H9 (cell line): ENCODE results near the gene WDR17. TPM values are rescaled to one million over a fixed set of nuclear protein-coding genes. Genes with fewer than 3 reads are reported as not detected.

Source experiments
- DNase-seq: peaks from one replicate; pipeline ENCODE4 v3.0.0-alpha.2; 2017
- H2AFZ ChIP-seq: one replicate; pipeline ENCODE4 v1.6.1; 2013; ENCODE audit warnings: mild to moderate bottlenecking, low read length, control low read depth, moderate library complexity
- H2AK5ac ChIP-seq: 2 replicates; pipeline ENCODE4 v1.6.1; 2013; ENCODE audit warnings: low read length, control low read depth, mixed read lengths; ENCODE audit not compliant: insufficient read length
- H2BK120ac ChIP-seq: one replicate; pipeline ENCODE4 v1.6.1; 2013; ENCODE audit warnings: low read depth, mild to moderate bottlenecking, low read length, control low read depth, inconsistent platforms; ENCODE audit not compliant: poor library complexity, severe bottlenecking
- H2BK12ac ChIP-seq: 2 replicates; pipeline ENCODE4 v1.6.1; 2013; ENCODE audit warnings: low read length, control low read depth, mixed read lengths, low read depth; ENCODE audit not compliant: insufficient read length
- H2BK15ac ChIP-seq: 2 replicates; pipeline ENCODE4 v1.6.1; 2013; ENCODE audit warnings: low read depth, low read length, control low read depth
- H2BK20ac ChIP-seq: one replicate; pipeline ENCODE4 v1.6.1; 2013; ENCODE audit warnings: low read depth, mild to moderate bottlenecking, low read length, control low read depth, inconsistent platforms; ENCODE audit not compliant: poor library complexity, severe bottlenecking
- H2BK5ac ChIP-seq: 2 replicates; pipeline ENCODE4 v1.6.1; 2013; ENCODE audit warnings: low read length, control low read depth, mixed read lengths; ENCODE audit not compliant: insufficient read length
- H3K14ac ChIP-seq: 2 replicates; pipeline ENCODE4 v1.6.1; 2013; ENCODE audit warnings: low read length, control low read depth; ENCODE audit not compliant: insufficient read depth
- H3K18ac ChIP-seq: 2 replicates; pipeline ENCODE4 v1.6.1; 2013; ENCODE audit warnings: low read depth, mild to moderate bottlenecking, mixed read lengths, low read length, control low read depth; ENCODE audit not compliant: insufficient read length
- H3K23ac ChIP-seq: 2 replicates; pipeline ENCODE4 v1.6.1; 2013; ENCODE audit warnings: low read length, control low read depth, mixed read lengths, low read depth; ENCODE audit not compliant: insufficient read length
- H3K23me2 ChIP-seq: 2 replicates; pipeline ENCODE4 v1.6.1; 2013; ENCODE audit warnings: low read depth, mild to moderate bottlenecking, mixed read lengths, low read length, control low read depth; ENCODE audit not compliant: insufficient read length, poor library complexity, severe bottlenecking
- H3K27ac ChIP-seq: 2 replicates; pipeline ENCODE4 v1.5.1; 2013; ENCODE audit warnings: low read length, control low read depth, mixed read lengths, low read depth; ENCODE audit not compliant: insufficient read length
- H3K27me3 ChIP-seq: 2 replicates; pipeline ENCODE4 v1.6.1; 2013; ENCODE audit warnings: low read length, control low read depth, inconsistent platforms; ENCODE audit not compliant: insufficient read depth
- H3K4ac ChIP-seq: 2 replicates; pipeline ENCODE4 v1.6.1; 2013; ENCODE audit warnings: low read depth, mild to moderate bottlenecking, control low read depth, inconsistent platforms, low read length, moderate library complexity
- H3K4me1 ChIP-seq: 2 replicates; pipeline ENCODE4 v1.6.1; 2013; ENCODE audit warnings: low read length, control low read depth, inconsistent platforms; ENCODE audit not compliant: insufficient read depth
- H3K4me2 ChIP-seq: 2 replicates; pipeline ENCODE4 v1.6.1; 2013; ENCODE audit warnings: low read length, control low read depth, mixed read lengths; ENCODE audit not compliant: insufficient read length, insufficient read depth
- H3K56ac ChIP-seq: 2 replicates; pipeline ENCODE4 v1.6.1; 2013; ENCODE audit warnings: low read depth, mild to moderate bottlenecking, mixed read lengths, low read length, control low read depth; ENCODE audit not compliant: insufficient read length
- H3K79me1 ChIP-seq: 2 replicates; pipeline ENCODE4 v1.6.1; 2013; ENCODE audit warnings: low read depth, mild to moderate bottlenecking, moderate library complexity, low read length, control low read depth, inconsistent platforms; ENCODE audit not compliant: insufficient read depth, poor library complexity, severe bottlenecking
- H3K79me2 ChIP-seq: 2 replicates; pipeline ENCODE4 v1.6.1; 2013; ENCODE audit warnings: low read length, control low read depth, inconsistent platforms; ENCODE audit not compliant: insufficient read depth
- H3K9ac ChIP-seq: 2 replicates; pipeline ENCODE4 v1.6.1; 2013; ENCODE audit warnings: low read length, control low read depth, mixed read lengths; ENCODE audit not compliant: insufficient read length; ENCODE audit errors: extremely low read depth
- H3K9me3 ChIP-seq: one replicate; pipeline ENCODE4 v1.6.1; 2013; ENCODE audit warnings: low read depth, low read length, inconsistent platforms; ENCODE audit not compliant: control insufficient read depth
- H3T11ph ChIP-seq: one replicate; pipeline ENCODE4 v1.6.1; 2013; ENCODE audit warnings: mild to moderate bottlenecking, low read length, control low read depth, inconsistent platforms
- H4K20me1 ChIP-seq: one replicate; pipeline ENCODE4 v1.6.1; 2013; ENCODE audit not compliant: control insufficient read depth, insufficient read length, insufficient read depth
- H4K5ac ChIP-seq: 2 replicates; pipeline ENCODE4 v1.6.1; 2013; ENCODE audit warnings: low read depth, mild to moderate bottlenecking, mixed read lengths, low read length, control low read depth; ENCODE audit not compliant: insufficient read length
- H4K8ac ChIP-seq: replicated peaks from 2 replicates; pipeline ENCODE4 v1.6.1; 2013; ENCODE audit warnings: low read length, control low read depth, mixed read lengths, low read depth; ENCODE audit not compliant: insufficient read length
- H4K91ac ChIP-seq: 2 replicates; pipeline ENCODE4 v1.6.1; 2013; ENCODE audit warnings: low read depth, mild to moderate bottlenecking, moderate library complexity, mixed read lengths, low read length, control low read depth; ENCODE audit not compliant: insufficient read length
- H3K27ac Mint-ChIP-seq, 3 experiments: 2 replicates in 2 of 3; 3 replicates in 1 of 3; pipeline ENCODE4 v1.8.0; 2020 to 2021; ENCODE audit warnings: mixed read lengths in 3 of 3, mild to moderate bottlenecking in 1 of 3, moderate library complexity in 1 of 3
- H3K27me3 Mint-ChIP-seq: 2 replicates; pipeline ENCODE4 v1.8.0; 2021; ENCODE audit warnings: low read depth, mild to moderate bottlenecking, moderate library complexity, mixed read lengths
- H3K36me3 Mint-ChIP-seq, 3 experiments: 2 replicates in 2 of 3; 3 replicates in 1 of 3; pipeline ENCODE4 v1.8.0; 2020 to 2021; ENCODE audit warnings: low read depth in 3 of 3, mixed read lengths in 3 of 3; ENCODE audit not compliant: insufficient read depth in 1 of 3
- H3K4me1 Mint-ChIP-seq, 2 experiments: 2 replicates each; pipeline ENCODE4 v1.8.0; 2020; ENCODE audit warnings: mixed read lengths in 2 of 2
- H3K4me3 Mint-ChIP-seq, 2 experiments: 2 replicates in 1 of 2; 3 replicates in 1 of 2; pipeline ENCODE4 v1.8.0; 2020 to 2021; ENCODE audit warnings: mild to moderate bottlenecking in 2 of 2, mixed read lengths in 2 of 2, moderate library complexity in 1 of 2
- H3K9me3 Mint-ChIP-seq, 2 experiments: 2 replicates in 1 of 2; 3 replicates in 1 of 2; pipeline ENCODE4 v1.8.0; 2020; ENCODE audit warnings: mild to moderate bottlenecking in 2 of 2, mixed read lengths in 2 of 2, moderate library complexity in 1 of 2
- CTCF ChIP-seq: fragments of 200-600 bp; sonication (generic); conservative IDR thresholded peaks from 3 replicates; pipeline ENCODE4 v1.8.0; 2021; ENCODE audit warnings: antibody characterized with exemption, mild to moderate bottlenecking
- WGBS: extraction: QIAGEN DNeasy Blood & Tissue Kit; methylation state at CpG from one replicate; pipeline ENCODE4 v1.1.7; 2013; ENCODE audit warnings: missing lambda C conversion rate, low lambda C conversion rate, mixed read lengths; ENCODE audit not compliant: insufficient read length; ENCODE audit errors: extremely low coverage; 5-methylcytosine and 5-hydroxymethylcytosine counted together
- total RNA-seq: library from RNA; stranded (reverse); gene quantifications from 2 replicates; pipeline ENCODE4 v1.2.1, GENCODE V29; 2021

WDR17 gene
- total RNA-seq, 1 experiment from 2014 or later = 2.6 TPM

GRCh38 chr4:176053785-176054184 is 11.9 kb upstream of the WDR17 start:
- no CpG with 5 or more reads among the region's 2 CpGs for WGBS
- H3K14ac ChIP-seq = no peak overlapping the region
- H4K20me1 ChIP-seq = no peaks in the 10 kb centered on the region
- H3K56ac ChIP-seq = no peak overlapping the region
- no peak overlapping the region for H3K4me2 ChIP-seq
- no peaks in the 10 kb centered on the region for H3K27me3 ChIP-seq
- H4K8ac ChIP-seq = no peak overlapping the region
- H3T11ph ChIP-seq = no peak overlapping the region
- H2AFZ ChIP-seq = no peak overlapping the region
- Mint-ChIP-seq H3K4me3 (no peak overlapping the region), H3K9me3 (no peaks in the 10 kb centered on the region), H3K27me3 (no peaks in the 10 kb centered on the region), H3K27ac (no peak overlapping the region), H3K36me3 (no peaks in the 10 kb centered on the region), H3K4me1 (no peaks in the 10 kb centered on the region)
- H2BK15ac ChIP-seq = no peak overlapping the region
- H3K18ac ChIP-seq = no peak overlapping the region
- H4K5ac ChIP-seq = no peak overlapping the region
- H3K79me2 ChIP-seq = no peaks in the 10 kb centered on the region
- H2BK12ac ChIP-seq = no peak overlapping the region
- H4K91ac ChIP-seq = no peak overlapping the region
- no peak overlapping the region for H2BK120ac ChIP-seq
- H3K23me2 ChIP-seq = no peaks in the 10 kb centered on the region
- no peak overlapping the region for H2BK5ac ChIP-seq
- H3K27ac ChIP-seq = no peak overlapping the region
- no peak overlapping the region for H2AK5ac ChIP-seq
- no peak overlapping the region for H3K23ac ChIP-seq
- H3K4me1 ChIP-seq = no peaks in the 10 kb centered on the region
- no peaks in the 10 kb centered on the region for H3K9me3 ChIP-seq
- no peak overlapping the region for H3K4ac ChIP-seq
- DNase-seq = no peak
- H2BK20ac ChIP-seq = no peak overlapping the region
- H3K79me1 ChIP-seq = no peaks in the 10 kb centered on the region
- H3K9ac ChIP-seq = no peak overlapping the region
- no peak for TF ChIP-seq CTCF
